ENCODE data around the gene TSKS.

The TSKS gene

GRCh38 chr19:49763230-49763629 lies at the start of gene TSKS:
Gene TSKS, minus strand, starts transcription at chr19:49763306. Its CDS starts 59 bp downstream, at chr19:49763247.
- peaks cover 20% of the 10 kb centered on the region for H3K4me1 Mint-ChIP-seq (ENCODE audit: low read depth)
- no peaks in the 10 kb centered on the region for H3K27me3 Mint-ChIP-seq
- H3K4me3 Mint-ChIP-seq, result no peak within 1 kb of the TSS
- no peaks in the 10 kb centered on the region for H3K9me3 Mint-ChIP-seq
- H3K36me3 Mint-ChIP-seq (ENCODE audit: low read depth), result no peaks in the 10 kb centered on the region
- H3K27ac Mint-ChIP-seq, result no peak within 1 kb of the TSS

GRCh38 chr19:49812452-49812996 lies 49.4 kb upstream of the TSKS start:
- H3K4me1 Mint-ChIP-seq (ENCODE audit: low read depth), result peaks cover 47% of the 10 kb centered on the region

GRCh38 chr19:49811328-49811727 lies 48.2 kb upstream of the TSKS start:
- no peaks in the 10 kb centered on the region for H3K9me3 Mint-ChIP-seq
- peaks cover 46% of the 10 kb centered on the region for H3K4me1 Mint-ChIP-seq (ENCODE audit: low read depth)
- no peak overlapping the region for H3K27ac Mint-ChIP-seq
- no peaks in the 10 kb centered on the region for H3K27me3 Mint-ChIP-seq
- H3K4me3 Mint-ChIP-seq, result no peak overlapping the region
- peaks cover 2% of the 10 kb centered on the region for H3K36me3 Mint-ChIP-seq (ENCODE audit: low read depth)

More at GRCh38 chr19:49812452-49812996, 49.4 kb upstream of the TSKS start:
- no peaks in the 10 kb centered on the region for H3K27me3 Mint-ChIP-seq
- H3K27ac Mint-ChIP-seq, result peak overlapping the region; percentile 98
- H3K4me3 Mint-ChIP-seq, result peak overlapping the region; percentile 90
- no peaks in the 10 kb centered on the region for H3K9me3 Mint-ChIP-seq
- no peaks in the 10 kb centered on the region for H3K36me3 Mint-ChIP-seq (ENCODE audit: low read depth)

- no peaks in the 10 kb centered on the region for H3K27me3 Mint-ChIP-seq
- no peak overlapping the region for H3K27ac Mint-ChIP-seq
- H3K4me1 Mint-ChIP-seq (ENCODE audit: low read depth), result peaks cover 46% of the 10 kb centered on the region
- peaks cover 6% of the 10 kb centered on the region for H3K36me3 Mint-ChIP-seq (ENCODE audit: low read depth)
- H3K9me3 Mint-ChIP-seq, result no peaks in the 10 kb centered on the region
- H3K4me3 Mint-ChIP-seq, result peak overlapping the region; percentile 81
Measured at GRCh38 chr19:49809941-49810389, 46.9 kb upstream of the TSKS start.

- no peaks in the 10 kb centered on the region for H3K27me3 Mint-ChIP-seq
Measured at GRCh38 chr19:49809160-49809940, 46.2 kb upstream of the TSKS start.

GRCh38 chr19:49808711-49809159 lies 45.6 kb upstream of the TSKS start:
- Mint-ChIP-seq H3K9me3 (no peaks in the 10 kb centered on the region), H3K36me3 (ENCODE audit: low read depth) (peaks cover 8% of the 10 kb centered on the region), H3K4me3 (peak overlapping the region; percentile 81), H3K27ac (no peak overlapping the region), H3K27me3 (no peaks in the 10 kb centered on the region), H3K4me1 (ENCODE audit: low read depth) (peaks cover 39% of the 10 kb centered on the region)

More at GRCh38 chr19:49809160-49809940, 46.2 kb upstream of the TSKS start:
- H3K4me1 Mint-ChIP-seq (ENCODE audit: low read depth), result peaks cover 45% of the 10 kb centered on the region
- peaks cover 6% of the 10 kb centered on the region for H3K36me3 Mint-ChIP-seq (ENCODE audit: low read depth)
- H3K4me3 Mint-ChIP-seq, result peak overlapping the region; percentile 81
- H3K9me3 Mint-ChIP-seq, result no peaks in the 10 kb centered on the region
- no peak overlapping the region for H3K27ac Mint-ChIP-seq

GRCh38 chr19:49807904-49808675 lies 45.0 kb upstream of the TSKS start:
- H3K27me3 Mint-ChIP-seq, result no peaks in the 10 kb centered on the region
- no peaks in the 10 kb centered on the region for H3K9me3 Mint-ChIP-seq
- H3K4me3 Mint-ChIP-seq, result no peak overlapping the region
- H3K4me1 Mint-ChIP-seq (ENCODE audit: low read depth), result peaks cover 33% of the 10 kb centered on the region
- peaks cover 14% of the 10 kb centered on the region for H3K36me3 Mint-ChIP-seq (ENCODE audit: low read depth)
- H3K27ac Mint-ChIP-seq, result no peak overlapping the region

GRCh38 chr19:49807058-49807903 lies 44.2 kb upstream of the TSKS start:
- Mint-ChIP-seq H3K4me3 (no peak overlapping the region), H3K27ac (peak overlapping the region; percentile 58), H3K9me3 (no peaks in the 10 kb centered on the region), H3K27me3 (no peaks in the 10 kb centered on the region), H3K36me3 (ENCODE audit: low read depth) (peaks cover 18% of the 10 kb centered on the region), H3K4me1 (ENCODE audit: low read depth) (peaks cover 30% of the 10 kb centered on the region)

GRCh38 chr19:49806620-49806959 lies 43.5 kb upstream of the TSKS start:
- Mint-ChIP-seq H3K4me1 (ENCODE audit: low read depth) (peaks cover 26% of the 10 kb centered on the region), H3K4me3 (no peak overlapping the region), H3K36me3 (ENCODE audit: low read depth) (peaks cover 18% of the 10 kb centered on the region), H3K9me3 (no peaks in the 10 kb centered on the region), H3K27ac (peak overlapping the region; percentile 46), H3K27me3 (no peaks in the 10 kb centered on the region)

GRCh38 chr19:49805822-49806619 lies 42.9 kb upstream of the TSKS start:
- H3K27me3 Mint-ChIP-seq, result no peaks in the 10 kb centered on the region
- H3K36me3 Mint-ChIP-seq (ENCODE audit: low read depth), result peaks cover 18% of the 10 kb centered on the region
- peaks cover 26% of the 10 kb centered on the region for H3K4me1 Mint-ChIP-seq (ENCODE audit: low read depth)
- H3K4me3 Mint-ChIP-seq, result no peak overlapping the region
- H3K27ac Mint-ChIP-seq, result peak overlapping the region; percentile 46
- no peaks in the 10 kb centered on the region for H3K9me3 Mint-ChIP-seq

- Mint-ChIP-seq H3K4me1 (ENCODE audit: low read depth) (peaks cover 13% of the 10 kb centered on the region), H3K27me3 (no peaks in the 10 kb centered on the region), H3K36me3 (ENCODE audit: low read depth) (peaks cover 22% of the 10 kb centered on the region), H3K9me3 (no peaks in the 10 kb centered on the region), H3K4me3 (no peak overlapping the region), H3K27ac (no peak overlapping the region)
Measured at GRCh38 chr19:49803529-49803856, 40.4 kb upstream of the TSKS start.

GRCh38 chr19:49802836-49803528 lies 39.9 kb upstream of the TSKS start:
- no peaks in the 10 kb centered on the region for H3K9me3 Mint-ChIP-seq
- no peak overlapping the region for H3K4me3 Mint-ChIP-seq
- no peaks in the 10 kb centered on the region for H3K27me3 Mint-ChIP-seq
- peaks cover 9% of the 10 kb centered on the region for H3K4me1 Mint-ChIP-seq (ENCODE audit: low read depth)
- peaks cover 22% of the 10 kb centered on the region for H3K36me3 Mint-ChIP-seq (ENCODE audit: low read depth)
- no peak overlapping the region for H3K27ac Mint-ChIP-seq

- H3K9me3 Mint-ChIP-seq, result no peaks in the 10 kb centered on the region
- no peak overlapping the region for H3K27ac Mint-ChIP-seq
- H3K36me3 Mint-ChIP-seq (ENCODE audit: low read depth), result peaks cover 22% of the 10 kb centered on the region
- H3K4me1 Mint-ChIP-seq (ENCODE audit: low read depth), result peaks cover under 1% of the 10 kb centered on the region
- H3K27me3 Mint-ChIP-seq, result no peaks in the 10 kb centered on the region
- no peak overlapping the region for H3K4me3 Mint-ChIP-seq
Measured at GRCh38 chr19:49801966-49802661, 39.0 kb upstream of the TSKS start.

Measured in stimulated activated naive CD8-positive, alpha-beta T cell treated with anti-CD3 and anti-CD28 coated beads, Interleukin-15, Interleukin-2, amounts not matched to agents 100 ng/mL and 50 ng/mL, for 24 hours (primary cell).